A549 (cell line): ENCODE measurements around the gene WIPF3. TPM values are rescaled to one million over a fixed set of nuclear protein-coding genes. Genes with fewer than 3 reads are reported as not detected.

Experiments
- ATAC-seq, 2 experiments: fragments of 200-7000 bp in 1 of 2; fragments of >200 bp in 1 of 2; cut with Nextera tagmentation in 1 of 2; cut with Tn5 transposase in 1 of 2; 3 replicates each; pipeline versions ENCODE4 v1.8.0 to v1.9.1; 2018 to 2020; ENCODE audit warnings: mild to moderate bottlenecking in 1 of 2, moderate library complexity in 1 of 2
- CTCF ChIA-PET: fragments of 300-600 bp; sonication (Branson Sonifier 250); formaldehyde crosslinking; extraction: SDS; loops from one replicate; lab custom pipeline; 2021; ENCODE audit warnings: antibody characterized with exemption, inconsistent platforms; lab: Yijun Ruan, JAX
- POLR2A ChIA-PET: fragments of 350-600 bp; formaldehyde crosslinking; extraction: SDS; loops from one replicate; lab custom pipeline; 2021; ENCODE audit warnings: antibody characterized with exemption, inconsistent platforms; lab: Yijun Ruan, JAX
- DNase-seq, 2 experiments: peaks; one replicate each; pipeline versions ENCODE4 v3.0.0 to v3.0.0-alpha.2; 2011 to 2016; ENCODE audit warnings: low read depth in 1 of 2, low spot score in 1 of 2
- FAIRE-seq: peaks from 2 replicates; lab custom pipeline; 2011; peaks lifted over from hg19 to GRCh38; lab: Jason Lieb, UNC
- H3K27ac ChIP-seq, 2 experiments: fragments of >200 bp; sonication (Bioruptor Twin); formaldehyde crosslinking; 3 replicates each; pipeline ENCODE4 v1.5.1; 2016 to 2017
- H3K4me1 ChIP-seq: fragments of >200 bp; sonication (Bioruptor Twin); formaldehyde crosslinking; 3 replicates; pipeline ENCODE4 v1.6.1; 2016
- H3K4me2 ChIP-seq: fragments of >200 bp; sonication (Bioruptor Twin); formaldehyde crosslinking; 3 replicates; pipeline ENCODE4 v1.6.1; 2016
- H3K4me3 ChIP-seq: fragments of >200 bp; sonication (Bioruptor Twin); formaldehyde crosslinking; 3 replicates; pipeline ENCODE4 v1.5.1; 2016
- H3K9me3 ChIP-seq: fragments of >200 bp; sonication (Bioruptor Twin); formaldehyde crosslinking; 3 replicates; pipeline ENCODE4 v1.6.1; 2016
- CBX2 ChIP-seq: fragments of 200-600 bp; sonication (generic); IDR thresholded peaks from 2 replicates; pipeline ENCODE4 v1.6.1; 2016; ENCODE audit warnings: low read depth, mild to moderate bottlenecking, borderline replicate concordance
- CBX8 ChIP-seq: fragments of 200-600 bp; sonication (generic); IDR thresholded peaks from 2 replicates; pipeline ENCODE4 v1.6.1; 2016
- ELK1 ChIP-seq: fragments of 150-350 bp; IDR thresholded peaks from 2 replicates; pipeline ENCODE4 v1.6.1; 2014; ENCODE audit warnings: low read depth, mild to moderate bottlenecking, low read length
- FOSL2 ChIP-seq, 2 experiments: fragments of 450-650 bp in 1 of 2; fragments of >200 bp in 1 of 2; sonication (Bioruptor Twin) in 1 of 2; formaldehyde crosslinking; IDR thresholded peaks; 2 replicates each; pipeline versions ENCODE4 v1.5.0 to v1.6.1; 2016 to 2020; ENCODE audit warnings: mild to moderate bottlenecking in 1 of 2, moderate library complexity in 1 of 2
- HDAC2 ChIP-seq: fragments of 200-600 bp; sonication (generic); IDR thresholded peaks from 2 replicates; pipeline ENCODE4 v1.6.1; 2016
- HOXA7 ChIP-seq: fragments of 250-450 bp; sonication (Bioruptor Pico); IDR thresholded peaks from 2 replicates; pipeline ENCODE4 v1.5.0; 2020; ENCODE audit warnings: mild to moderate bottlenecking, moderate library complexity
- HOXB5 ChIP-seq: fragments of 250-450 bp; sonication (Bioruptor Pico); IDR thresholded peaks from 2 replicates; pipeline ENCODE4 v1.5.0; 2020; ENCODE audit warnings: mild to moderate bottlenecking, moderate library complexity
- MAFK ChIP-seq: fragments of 450-650 bp; IDR thresholded peaks from 2 replicates; pipeline ENCODE4 v1.6.1; 2014; ENCODE audit not compliant: partially characterized antibody
- MYC ChIP-seq: IDR thresholded peaks from 2 replicates; pipeline ENCODE4 v1.6.1; 2012; ENCODE audit warnings: mild to moderate bottlenecking, inconsistent platforms, low read length, improper control_type of control experiment, borderline replicate concordance
- POLR2A ChIP-seq: IDR thresholded peaks from 2 replicates; pipeline ENCODE4 v1.6.1; 2012; ENCODE audit warnings: mild to moderate bottlenecking, low read length
- RARB ChIP-seq: fragments of 250-450 bp; sonication (Bioruptor Pico); IDR thresholded peaks from 2 replicates; pipeline ENCODE4 v1.8.0; 2021; ENCODE audit warnings: mild to moderate bottlenecking, moderate library complexity
- RFX5 ChIP-seq: fragments of 450-650 bp; IDR thresholded peaks from 2 replicates; pipeline ENCODE4 v1.7.1; 2014; ENCODE audit warnings: antibody characterized with exemption, mild to moderate bottlenecking, moderate library complexity
- RNF2 ChIP-seq: fragments of 200-600 bp; sonication (generic); IDR thresholded peaks from 2 replicates; pipeline ENCODE4 v1.6.1; 2016; ENCODE audit warnings: low read depth, mild to moderate bottlenecking, antibody characterized with exemption, moderate library complexity, borderline replicate concordance
- SMC3 ChIP-seq: fragments of >200 bp; sonication (Bioruptor Twin); formaldehyde crosslinking; IDR thresholded peaks from 3 replicates; pipeline ENCODE4 v1.6.1; 2018; ENCODE audit warnings: inconsistent platforms
- WGBS: methylation state at CpG from one replicate; pipeline ENCODE4 v1.1.6; 2017; ENCODE audit errors: missing lambda C conversion rate; 5-methylcytosine and 5-hydroxymethylcytosine counted together
- polyA plus RNA-seq, 4 experiments: library from polyadenylated mRNA; depleted of rRNA in 3 of 4; stranded (reverse); fragments of >200 nt; fragmentation: RNase III in 1 of 4; extraction: RNeasy Plus Mini Kit Qiagen cat#74134 plus additional on column Dnase treatment in 1 of 4; gene quantifications; 2 replicates in 3 of 4; 3 replicates in 1 of 4; pipeline ENCODE4 v1.2.3, GENCODE V29; 2011 to 2017
- small RNA-seq, 6 experiments: library from RNA; depleted of rRNA; stranded (forward); fragments of <200 nt; gene quantifications; one replicate each; pipeline ENCODE3, GENCODE V24; 2012
- TF ChIP-seq, protein P1 (sequence below): IDR thresholded peaks from 2 replicates; pipeline ENCODE4 v1.6.1; 2012
- TF ChIP-seq, protein P2 (sequence below): fragments of >200 bp; sonication (Bioruptor Twin); formaldehyde crosslinking; IDR thresholded peaks from 3 replicates; pipeline ENCODE4 v1.5.1; 2016

Gene WIPF3
- polyA plus RNA-seq, 2 of the 4 experiments (the other 2 are of a cell fraction) = 0.10 to 0.30 TPM

GRCh38 chr7:29962035-29962434 lies 155.7 kb downstream of the WIPF3 start:
- Histone ChIP-seq H3K27ac (no peak overlapping the region), H3K4me1 (no peaks in the 10 kb centered on the region), H3K9me3 (no peaks in the 10 kb centered on the region), H3K4me2 (no peak overlapping the region), H3K4me3 (no peak overlapping the region)
- POLR2A ChIA-PET = no interaction called here
- no peak for TF ChIP-seq RFX5
- no peak for TF ChIP-seq HOXB5 (CRISPR knock-in tag)
- no peak for TF ChIP-seq ELK1
- no peak for TF ChIP-seq POLR2A
- 87% methylated on average over 1 of the region's 1 CpG for WGBS
- FAIRE-seq (no peak), DNase-seq (no peak), ATAC-seq (no peak)
- CTCF ChIA-PET = no interaction called here

DNA sequence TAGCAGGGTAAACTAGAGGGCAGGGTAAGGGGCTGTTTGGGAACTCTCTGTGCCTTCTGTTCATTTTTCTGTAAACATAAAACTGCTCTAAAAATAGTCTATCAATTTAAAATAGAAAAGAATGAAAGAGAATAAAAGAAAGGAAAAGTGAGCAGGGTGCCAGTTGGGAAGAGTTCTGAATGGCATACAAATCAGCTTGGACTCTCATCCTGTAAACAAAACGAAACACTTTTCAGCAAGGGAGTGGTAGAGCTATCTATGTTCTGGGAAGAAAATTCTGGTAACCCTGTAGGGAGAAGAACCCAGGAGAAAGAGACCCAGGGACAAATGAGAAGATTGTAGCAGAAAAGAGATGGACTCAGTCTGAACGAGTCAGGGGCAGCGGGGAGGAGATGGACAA lies 158.7 kb downstream of the WIPF3 start:
- DNase-seq (no peak), ATAC-seq (no peak), FAIRE-seq (no peak)
- TF ChIP-seq CBX8 (no peak), RNF2 (no peak), SMC3 (no peak), HOXA7 (CRISPR knock-in tag) (no peak), HDAC2 (no peak), CBX2 (no peak), RARB (no peak), FOSL2 (IDR thresholded peaks at IDR 0.05) (no peak), FOSL2 (CRISPR knock-in tag; IDR thresholded peaks at IDR 0.05) (no peak), MAFK (no peak), MYC (no peak)
- TF ChIP-seq, protein P1, sequence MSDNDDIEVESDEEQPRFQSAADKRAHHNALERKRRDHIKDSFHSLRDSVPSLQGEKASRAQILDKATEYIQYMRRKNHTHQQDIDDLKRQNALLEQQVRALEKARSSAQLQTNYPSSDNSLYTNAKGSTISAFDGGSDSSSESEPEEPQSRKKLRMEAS = no peak
- TF ChIP-seq, protein P2, sequence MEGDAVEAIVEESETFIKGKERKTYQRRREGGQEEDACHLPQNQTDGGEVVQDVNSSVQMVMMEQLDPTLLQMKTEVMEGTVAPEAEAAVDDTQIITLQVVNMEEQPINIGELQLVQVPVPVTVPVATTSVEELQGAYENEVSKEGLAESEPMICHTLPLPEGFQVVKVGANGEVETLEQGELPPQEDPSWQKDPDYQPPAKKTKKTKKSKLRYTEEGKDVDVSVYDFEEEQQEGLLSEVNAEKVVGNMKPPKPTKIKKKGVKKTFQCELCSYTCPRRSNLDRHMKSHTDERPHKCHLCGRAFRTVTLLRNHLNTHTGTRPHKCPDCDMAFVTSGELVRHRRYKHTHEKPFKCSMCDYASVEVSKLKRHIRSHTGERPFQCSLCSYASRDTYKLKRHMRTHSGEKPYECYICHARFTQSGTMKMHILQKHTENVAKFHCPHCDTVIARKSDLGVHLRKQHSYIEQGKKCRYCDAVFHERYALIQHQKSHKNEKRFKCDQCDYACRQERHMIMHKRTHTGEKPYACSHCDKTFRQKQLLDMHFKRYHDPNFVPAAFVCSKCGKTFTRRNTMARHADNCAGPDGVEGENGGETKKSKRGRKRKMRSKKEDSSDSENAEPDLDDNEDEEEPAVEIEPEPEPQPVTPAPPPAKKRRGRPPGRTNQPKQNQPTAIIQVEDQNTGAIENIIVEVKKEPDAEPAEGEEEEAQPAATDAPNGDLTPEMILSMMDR = no peak
- Histone ChIP-seq H3K4me2 (no peak overlapping the region), H3K27ac (no peak overlapping the region), H3K4me1 (no peaks in the 10 kb centered on the region), H3K9me3 (no peaks in the 10 kb centered on the region), H3K4me3 (no peak overlapping the region)
- WGBS = 90% methylated on average over 3 of the region's 3 CpGs
- POLR2A ChIA-PET = no interaction called here
- CTCF ChIA-PET = no interaction called here

Small RNAs within 50 kb of the gene (small RNA-seq; reads per million reads assigned to genes)
- 0 to 0.29 (median 0) reads per million in 6 experiments for gene RF01210

Other genes with a start within 250 kb of the WIPF3 start
- 1.6 and 1.8 TPM in 2 replicates for gene PRR15, start 242.7 kb upstream of the WIPF3 start, polyA plus RNA-seq (2011; rRNA removed)
- 0.88 to 2.5 TPM (median 1.9 TPM) in 3 replicates for gene PRR15, start 242.7 kb upstream of the WIPF3 start, polyA plus RNA-seq (2017; fragmentation: RNase III; extraction: RNeasy Plus Mini Kit Qiagen cat#74134 plus additional on column Dnase treatment)
- gene SCRN1, start 183.3 kb downstream of the WIPF3 start, polyA plus RNA-seq (2011; rRNA removed) = 80.0 and 88.9 TPM in 2 replicates
- gene SCRN1, start 183.3 kb downstream of the WIPF3 start, polyA plus RNA-seq (2017; fragmentation: RNase III; extraction: RNeasy Plus Mini Kit Qiagen cat#74134 plus additional on column Dnase treatment) = 46.2 to 49.7 TPM (median 49.1 TPM) in 3 replicates
- 17.7 and 22.8 TPM in 2 replicates for gene FKBP14, start 220.2 kb downstream of the WIPF3 start, polyA plus RNA-seq (2011; rRNA removed)
- 10.6 to 11.1 TPM (median 10.7 TPM) in 3 replicates for gene FKBP14, start 220.2 kb downstream of the WIPF3 start, polyA plus RNA-seq (2017; fragmentation: RNase III; extraction: RNeasy Plus Mini Kit Qiagen cat#74134 plus additional on column Dnase treatment)
- 10.6 and 10.9 TPM in 2 replicates for gene PLEKHA8, start 221.9 kb downstream of the WIPF3 start, polyA plus RNA-seq (2011; rRNA removed)
- 5.9 to 6.6 TPM (median 6.2 TPM) in 3 replicates for gene PLEKHA8, start 221.9 kb downstream of the WIPF3 start, polyA plus RNA-seq (2017; fragmentation: RNase III; extraction: RNeasy Plus Mini Kit Qiagen cat#74134 plus additional on column Dnase treatment)